ACC112 (cell line): ENCODE data around the gene FNBP1.

Source experiments
- H2AFZ ChIP-seq: fragments of 200-600 bp; sonication (generic); one replicate; pipeline ENCODE4 v1.6.0; 2017; ENCODE audit warnings: antibody characterized with exemption, low read length; ENCODE audit not compliant: unreplicated experiment
- H3K27ac ChIP-seq: fragments of 200-600 bp; sonication (generic); 2 replicates; pipeline ENCODE4 v1.5.1; 2014; ENCODE audit warnings: low read depth, mild to moderate bottlenecking, antibody characterized with exemption, low read length, moderate library complexity
- H3K27me3 ChIP-seq: fragments of 200-600 bp; sonication (generic); 2 replicates; pipeline ENCODE4 v1.6.1; 2014; ENCODE audit warnings: mild to moderate bottlenecking, antibody characterized with exemption, low read length, moderate library complexity, mixed read lengths; ENCODE audit not compliant: insufficient read depth
- H3K36me3 ChIP-seq: fragments of 200-600 bp; sonication (generic); 2 replicates; pipeline ENCODE4 v1.6.1; 2016; ENCODE audit warnings: mild to moderate bottlenecking, antibody characterized with exemption, low read length, moderate library complexity, mixed read lengths; ENCODE audit not compliant: insufficient read depth
- H3K4me1 ChIP-seq: fragments of 200-600 bp; sonication (generic); one replicate; pipeline ENCODE4 v1.6.1; 2016; ENCODE audit warnings: low read length, mixed read lengths; ENCODE audit not compliant: insufficient read depth, unreplicated experiment, control insufficient read depth
- H3K4me3 ChIP-seq: fragments of 200-600 bp; sonication (generic); 2 replicates; pipeline ENCODE4 v1.5.1; 2014; ENCODE audit warnings: mild to moderate bottlenecking, low read depth, low read length
- H3K79me2 ChIP-seq: fragments of 200-600 bp; sonication (generic); one replicate; pipeline ENCODE4 v1.6.0; 2016; ENCODE audit warnings: low read length; ENCODE audit not compliant: control insufficient read depth, unreplicated experiment, insufficient read depth

Gene FNBP1

DNA sequence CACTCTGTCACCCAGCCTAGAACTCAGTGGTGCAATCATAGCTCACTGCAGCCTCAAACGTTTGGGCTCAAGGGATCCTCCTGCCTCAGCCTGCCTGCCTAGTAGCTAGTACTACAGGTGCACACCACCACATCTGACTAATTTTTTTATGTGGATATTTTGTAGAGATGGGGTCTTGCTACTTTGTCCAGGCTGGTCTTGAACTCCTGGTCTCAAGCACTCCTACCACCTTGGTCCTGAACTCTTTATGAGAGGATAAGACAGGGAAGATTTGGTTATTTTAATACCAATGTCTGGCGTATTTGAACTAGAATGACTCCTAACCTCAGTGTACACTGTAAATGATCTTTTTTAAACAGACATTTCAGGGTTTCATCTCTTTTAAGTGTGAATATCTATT is 19.8 kb upstream of the FNBP1 start:
- H3K27me3 ChIP-seq, result no peaks in the 10 kb centered on the region
- no peak overlapping the region for H3K27ac ChIP-seq
- no peak overlapping the region for H3K4me3 ChIP-seq
- no peak overlapping the region for H2AFZ ChIP-seq
- peaks cover 70% of the 10 kb centered on the region for H3K79me2 ChIP-seq
- 0 out of 2 replicates have a peak, but pooled peaks cover 5% of the 10 kb centered on the region for H3K36me3 ChIP-seq
- H3K4me1 ChIP-seq, result peaks cover 6% of the 10 kb centered on the region

- Histone ChIP-seq H3K4me3 (no peak overlapping the region), H3K27me3 (no peaks in the 10 kb centered on the region), H3K27ac (no peak overlapping the region), H3K36me3 (0 out of 2 replicates have a peak, but pooled peaks cover 5% of the 10 kb centered on the region), H2AFZ (no peak overlapping the region), H3K4me1 (no peaks in the 10 kb centered on the region), H3K79me2 (peaks cover 65% of the 10 kb centered on the region)
Measured at GRCh38 chr9:130060296-130060695, 17.3 kb upstream of the FNBP1 start.

DNA sequence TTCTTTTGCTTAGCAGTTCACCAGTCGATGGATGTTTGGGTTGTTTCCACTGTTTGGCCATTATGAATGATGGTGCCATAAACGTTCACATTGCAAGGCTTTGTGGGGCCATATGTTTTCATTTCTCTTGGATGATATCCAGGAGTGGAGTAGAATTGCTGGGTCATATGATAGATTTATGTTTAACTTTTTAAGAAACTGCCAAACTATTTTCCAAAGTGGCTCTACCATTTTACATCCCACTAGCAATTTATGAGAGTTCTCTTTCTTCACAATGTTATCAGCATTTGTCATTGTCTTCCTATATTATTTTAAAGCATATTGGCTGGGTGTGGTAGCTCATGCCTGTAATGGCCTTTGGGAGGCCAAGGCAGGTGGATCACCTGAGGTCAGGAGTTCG is 15.9 kb upstream of the FNBP1 start:
- no peaks in the 10 kb centered on the region for H3K36me3 ChIP-seq
- H2AFZ ChIP-seq, result no peak overlapping the region
- no peak overlapping the region for H3K4me3 ChIP-seq
- H3K4me1 ChIP-seq, result peaks cover 4% of the 10 kb centered on the region
- H3K79me2 ChIP-seq, result peaks cover 72% of the 10 kb centered on the region
- no peaks in the 10 kb centered on the region for H3K27me3 ChIP-seq
- no peak overlapping the region for H3K27ac ChIP-seq

DNA sequence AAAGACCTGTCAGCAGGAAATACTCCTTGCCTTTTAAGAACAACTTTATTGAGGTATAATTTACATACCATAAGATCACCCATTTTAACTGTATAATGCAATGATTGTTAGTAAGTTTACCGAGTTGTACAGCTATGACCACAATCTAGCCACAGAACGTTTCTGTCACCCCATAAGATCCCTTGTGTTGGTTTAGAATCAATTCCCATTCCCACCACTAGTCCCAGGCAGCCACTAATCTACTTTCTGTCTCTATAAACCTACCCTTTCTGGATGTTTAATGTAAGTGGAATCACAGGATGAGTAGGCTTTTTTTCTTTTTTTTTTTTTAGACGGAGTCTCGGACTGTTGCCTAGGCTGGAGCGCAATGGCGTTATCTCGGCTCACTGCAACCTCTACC is 15.2 kb upstream of the FNBP1 start:
- H3K79me2 ChIP-seq, result peaks cover 76% of the 10 kb centered on the region

DNA sequence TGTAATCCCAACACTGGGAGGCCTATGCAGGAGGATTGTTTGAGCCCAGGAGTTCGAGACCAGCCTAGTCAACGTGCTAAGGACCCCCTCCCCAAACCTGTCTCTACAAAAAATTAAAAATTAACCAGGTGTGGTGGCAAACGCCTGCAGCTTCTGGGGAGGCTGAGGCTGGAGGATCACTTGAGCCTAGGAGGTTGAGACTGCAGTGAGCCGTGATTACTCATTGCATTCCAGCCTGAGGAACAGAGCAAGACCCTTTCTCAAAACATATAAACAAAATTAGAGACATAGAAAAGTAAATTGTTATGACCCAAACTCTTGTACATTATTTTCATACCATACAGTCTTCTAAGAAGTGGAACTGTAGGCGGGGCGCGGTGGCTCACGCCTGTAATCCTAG is 11.8 kb upstream of the FNBP1 start:
- Histone ChIP-seq H3K36me3 (no peaks in the 10 kb centered on the region), H3K27me3 (no peaks in the 10 kb centered on the region), H3K79me2 (peaks cover 60% of the 10 kb centered on the region), H3K4me1 (peaks cover 20% of the 10 kb centered on the region), H2AFZ (no peak overlapping the region), H3K27ac (no peak overlapping the region), H3K4me3 (peak overlapping the region; percentile 92)

More for the DNA sequence above, 15.2 kb upstream of the FNBP1 start:
- H3K27me3 ChIP-seq, result no peaks in the 10 kb centered on the region
- no peak overlapping the region for H2AFZ ChIP-seq
- no peak overlapping the region for H3K4me3 ChIP-seq
- H3K27ac ChIP-seq, result no peak overlapping the region
- H3K4me1 ChIP-seq, result peaks cover 4% of the 10 kb centered on the region
- no peaks in the 10 kb centered on the region for H3K36me3 ChIP-seq

GRCh38 chr9:130054325-130054786 is 11.4 kb upstream of the FNBP1 start:
- Histone ChIP-seq H3K27ac (peak overlapping the region; percentile 71), H3K79me2 (peaks cover 56% of the 10 kb centered on the region)

DNA sequence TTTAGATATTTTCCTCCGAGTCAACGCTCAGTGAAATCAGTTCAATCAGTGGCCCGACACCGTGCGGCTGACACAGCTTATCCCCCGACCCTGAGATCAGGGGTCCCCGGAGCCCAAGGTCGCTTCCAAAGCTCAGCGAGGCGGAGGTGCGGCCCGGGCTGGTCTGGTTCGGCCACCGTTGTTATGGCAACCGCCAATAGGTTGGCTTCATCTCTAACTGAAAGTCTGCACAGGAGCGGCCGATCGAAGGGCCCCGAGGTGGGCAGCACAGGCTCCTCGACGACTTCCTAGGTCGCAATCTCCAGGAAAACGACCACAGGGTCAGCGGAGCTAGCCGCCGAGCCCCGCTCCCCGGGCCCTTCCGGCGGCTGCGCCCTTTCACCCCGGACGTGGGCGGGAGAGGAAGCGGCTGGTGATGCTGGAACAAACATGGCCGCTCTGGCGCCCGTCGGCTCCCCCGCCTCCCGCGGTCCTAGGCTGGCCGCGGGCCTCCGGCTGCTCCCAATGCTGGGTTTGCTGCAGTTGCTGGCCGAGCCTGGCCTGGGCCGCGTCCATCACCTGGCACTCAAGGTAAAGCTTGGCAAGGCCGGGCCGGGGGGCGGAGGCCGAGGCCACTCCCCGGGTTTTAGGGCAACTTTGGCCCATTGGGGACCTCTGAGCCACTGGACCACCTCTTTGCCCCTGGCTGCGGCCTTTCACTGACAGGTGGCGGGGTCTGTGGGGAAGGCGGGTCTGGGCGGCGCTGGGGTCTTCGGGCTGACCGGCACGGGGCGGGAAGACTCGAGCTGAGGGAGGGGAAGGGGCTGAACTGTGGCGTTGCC is 10.7 kb upstream of the FNBP1 start, which contains the start of gene GPR107:
TSS of gene GPR107 (plus strand) at position 403 of the 821 bp plus-strand sequence. CDS start at position 430, 27 bp downstream.
- no peaks in the 10 kb centered on the region for H3K36me3 ChIP-seq
- no peaks in the 10 kb centered on the region for H3K27me3 ChIP-seq
- H3K79me2 ChIP-seq, result peaks cover 49% of the 10 kb centered on the region
- H3K4me1 ChIP-seq, result peaks cover 20% of the 10 kb centered on the region
- peak within 1 kb of the TSS; percentile 71 for H3K27ac ChIP-seq
- peak within 1 kb of the TSS; percentile 92 for H3K4me3 ChIP-seq
- H2AFZ ChIP-seq, result peak within 1 kb of the TSS; percentile 96

More at GRCh38 chr9:130054325-130054786, 11.4 kb upstream of the FNBP1 start:
- Histone ChIP-seq H3K4me1 (peaks cover 20% of the 10 kb centered on the region), H2AFZ (peak overlapping the region; percentile 96), H3K4me3 (peak overlapping the region; percentile 92), H3K36me3 (no peaks in the 10 kb centered on the region), H3K27me3 (no peaks in the 10 kb centered on the region)

GRCh38 chr9:130053109-130053503 is 10.1 kb upstream of the FNBP1 start:
- Histone ChIP-seq H3K4me3 (peak overlapping the region; percentile 92), H3K4me1 (peaks cover 20% of the 10 kb centered on the region), H3K27ac (peak overlapping the region; percentile 71), H3K27me3 (no peaks in the 10 kb centered on the region), H3K36me3 (no peaks in the 10 kb centered on the region), H3K79me2 (peaks cover 45% of the 10 kb centered on the region), H2AFZ (peak overlapping the region; percentile 96)

GRCh38 chr9:130051855-130052254 is 8.9 kb upstream of the FNBP1 start:
- Histone ChIP-seq H3K4me3 (peak overlapping the region; percentile 44), H3K4me1 (peaks cover 20% of the 10 kb centered on the region), H3K36me3 (no peaks in the 10 kb centered on the region), H2AFZ (no peak overlapping the region), H3K79me2 (peaks cover 35% of the 10 kb centered on the region), H3K27me3 (no peaks in the 10 kb centered on the region), H3K27ac (no peak overlapping the region)

GRCh38 chr9:130050462-130050861 is 7.5 kb upstream of the FNBP1 start:
- H3K79me2 ChIP-seq, result peaks cover 28% of the 10 kb centered on the region
- no peaks in the 10 kb centered on the region for H3K36me3 ChIP-seq
- no peaks in the 10 kb centered on the region for H3K27me3 ChIP-seq
- H3K27ac ChIP-seq, result no peak overlapping the region
- no peak overlapping the region for H3K4me3 ChIP-seq
- H3K4me1 ChIP-seq, result peaks cover 20% of the 10 kb centered on the region
- H2AFZ ChIP-seq, result no peak overlapping the region
